Measurements from ENCODE around the gene WASF2.

The WASF2 gene

DNA sequence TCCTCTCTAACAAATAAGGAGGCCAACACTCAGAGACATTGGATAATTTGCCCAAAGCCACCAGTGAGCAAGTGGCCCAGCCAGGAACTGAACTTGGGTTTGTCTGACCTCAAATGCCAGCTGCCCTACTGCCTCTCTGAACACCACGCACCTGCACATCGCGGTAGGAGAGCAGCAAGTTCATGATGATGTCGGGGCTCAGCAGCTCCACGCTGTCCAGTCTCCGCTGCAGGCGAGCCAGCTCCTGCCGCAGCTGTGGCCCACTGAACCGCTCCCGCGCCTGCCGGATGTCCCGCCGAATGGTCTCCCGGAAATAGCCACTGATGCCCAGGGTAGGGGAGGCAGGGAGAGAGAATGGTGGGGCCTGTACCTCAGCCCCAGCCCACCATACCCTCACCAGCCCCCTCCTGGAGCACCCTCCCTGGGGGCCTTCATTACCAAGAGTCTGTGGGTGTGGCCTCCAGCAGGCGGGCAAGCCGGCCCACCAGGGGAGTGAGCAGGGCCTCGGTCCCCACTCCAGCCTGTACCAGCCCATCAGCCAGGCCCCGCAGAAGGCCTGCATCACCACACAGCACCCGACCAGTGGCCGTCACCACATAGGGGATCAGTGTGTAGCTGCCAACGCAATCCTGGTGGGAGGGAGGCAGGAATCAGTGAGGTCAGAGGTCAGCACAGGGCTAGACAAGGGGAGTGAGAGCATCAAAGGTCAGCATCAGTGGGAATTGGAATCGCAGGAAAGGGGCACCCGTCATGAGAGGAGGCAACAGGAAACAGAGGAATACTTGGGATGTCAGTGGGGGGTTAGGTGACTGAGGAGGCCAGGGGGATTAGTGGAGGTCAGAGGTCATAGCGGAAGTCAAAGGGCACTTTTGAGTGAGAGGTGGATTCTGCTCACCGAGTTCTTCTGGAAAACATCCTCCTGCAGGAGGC lies 125.9 kb downstream of the WASF2 start:
- H3K27ac Mint-ChIP-seq: peak overlapping the region; percentile 48

GRCh38 chr1:27361553-27361952 lies 128.4 kb downstream of the WASF2 start:
- H3K4me3 Mint-ChIP-seq: peak overlapping the region; percentile 86
- no peaks in the 10 kb centered on the region for H3K9me3 Mint-ChIP-seq
- ATAC-seq (ENCODE audit: low read depth) (no peak), DNase-seq (ENCODE audit: low spot score in 2 of 2) (no peak)
- no peaks in the 10 kb centered on the region for H3K36me3 Mint-ChIP-seq
- no peaks in the 10 kb centered on the region for H3K27me3 Mint-ChIP-seq
- H3K4me1 Mint-ChIP-seq: peaks cover 40% of the 10 kb centered on the region
- H3K27ac Mint-ChIP-seq: no peak overlapping the region

More for the DNA sequence above, 125.9 kb downstream of the WASF2 start:
- Mint-ChIP-seq H3K4me3 (peak overlapping the region; percentile 12), H3K4me1 (peaks cover 37% of the 10 kb centered on the region), H3K36me3 (no peaks in the 10 kb centered on the region), H3K27me3 (no peaks in the 10 kb centered on the region), H3K9me3 (no peaks in the 10 kb centered on the region)
- DNase-seq (ENCODE audit: low spot score in 2 of 2) (no peak), ATAC-seq (ENCODE audit: low read depth) (no peak)

GRCh38 chr1:27361044-27361402 lies 128.9 kb downstream of the WASF2 start:
- Mint-ChIP-seq H3K27me3 (no peaks in the 10 kb centered on the region), H3K27ac (peak overlapping the region; percentile 84), H3K4me1 (peaks cover 41% of the 10 kb centered on the region), H3K36me3 (no peaks in the 10 kb centered on the region), H3K9me3 (no peaks in the 10 kb centered on the region), H3K4me3 (peak overlapping the region; percentile 86)
- DNase-seq (ENCODE audit: low spot score in 2 of 2) (no peak), ATAC-seq (ENCODE audit: low read depth) (no peak)

GRCh38 chr1:27360159-27361043 lies 129.6 kb downstream of the WASF2 start:
- DNase-seq (ENCODE audit: low spot score in 2 of 2): peak in 1 of 2 donors; percentile 63
- Mint-ChIP-seq H3K27ac (peak overlapping the region; percentile 84), H3K4me3 (peak overlapping the region; percentile 86), H3K27me3 (no peaks in the 10 kb centered on the region), H3K9me3 (no peaks in the 10 kb centered on the region), H3K4me1 (peaks cover 40% of the 10 kb centered on the region), H3K36me3 (no peaks in the 10 kb centered on the region)
- peak; percentile 33 for ATAC-seq (ENCODE audit: low read depth)

DNA sequence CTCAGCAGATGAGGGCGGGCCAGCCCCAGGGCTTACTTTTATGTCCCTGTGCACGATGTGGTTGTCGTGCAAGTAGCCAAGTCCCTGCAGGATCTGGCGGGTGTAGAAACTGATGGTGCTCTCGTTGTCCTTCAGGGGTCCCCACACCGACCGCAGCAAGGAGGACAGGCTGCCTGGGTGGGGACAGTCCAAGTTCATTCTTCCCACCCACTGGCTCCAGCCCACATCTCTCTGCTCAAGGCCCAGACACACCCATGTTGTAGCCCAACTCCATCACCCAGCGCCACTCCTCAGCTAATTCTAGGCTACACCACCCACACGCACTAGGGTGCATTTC lies 130.2 kb downstream of the WASF2 start:
- ATAC-seq (ENCODE audit: low read depth): no peak
- Mint-ChIP-seq H3K27ac (peak overlapping the region; percentile 84), H3K4me1 (peaks cover 36% of the 10 kb centered on the region), H3K4me3 (peak overlapping the region; percentile 86), H3K36me3 (no peaks in the 10 kb centered on the region), H3K27me3 (no peaks in the 10 kb centered on the region), H3K9me3 (no peaks in the 10 kb centered on the region)
- DNase-seq (ENCODE audit: low spot score in 2 of 2): no peak

GRCh38 chr1:27358928-27359313 lies 131.0 kb downstream of the WASF2 start:
- Mint-ChIP-seq H3K27me3 (no peaks in the 10 kb centered on the region), H3K36me3 (no peaks in the 10 kb centered on the region), H3K4me3 (peak overlapping the region; percentile 33), H3K9me3 (no peaks in the 10 kb centered on the region), H3K27ac (no peak overlapping the region), H3K4me1 (peaks cover 29% of the 10 kb centered on the region)
- DNase-seq (ENCODE audit: low spot score in 2 of 2) (no peak), ATAC-seq (ENCODE audit: low read depth) (no peak)

DNA sequence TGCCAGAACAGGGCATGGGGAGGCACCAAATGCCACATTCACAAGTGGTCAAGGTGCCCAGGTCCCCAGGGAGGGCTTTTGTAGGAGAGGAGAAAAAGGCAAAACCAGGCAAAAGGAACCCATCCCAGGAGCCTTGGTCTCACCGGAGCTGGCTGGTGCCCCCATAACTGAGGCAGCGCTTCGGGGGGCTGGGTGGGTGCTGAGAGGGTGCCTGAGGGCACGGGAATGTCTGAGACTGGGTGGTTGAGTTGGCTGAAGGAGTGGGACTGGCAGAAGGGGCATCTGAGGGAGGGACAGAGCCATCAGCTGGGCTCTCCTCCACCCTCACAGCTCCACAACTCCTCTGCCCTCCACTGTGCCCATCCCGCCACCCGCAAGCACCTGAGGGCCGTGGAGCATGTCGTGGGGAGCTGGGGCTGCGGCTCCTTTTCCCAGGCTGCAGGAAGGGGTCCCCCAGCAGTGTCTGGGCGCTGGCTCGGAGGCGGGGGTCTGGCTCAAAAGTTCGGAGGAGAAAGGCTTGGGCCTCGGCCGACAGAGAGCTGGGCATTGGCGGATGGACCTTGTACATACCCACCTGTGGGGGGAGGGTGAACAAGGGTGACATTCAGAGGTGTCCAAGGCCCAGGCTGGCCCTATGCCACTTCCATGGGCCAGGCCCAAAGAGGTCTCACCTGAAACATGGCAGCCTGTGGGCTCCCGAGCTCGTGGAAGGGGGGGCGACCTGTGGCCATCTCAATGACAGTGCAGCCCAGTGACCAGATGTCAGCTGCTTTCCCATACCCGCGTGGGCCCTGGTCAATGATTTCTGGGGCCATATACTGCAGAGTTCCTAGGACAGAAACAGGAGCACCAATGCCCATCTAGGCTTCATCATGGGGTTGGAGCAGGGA lies 131.7 kb downstream of the WASF2 start:
- Mint-ChIP-seq H3K4me3 (peak overlapping the region; percentile 79), H3K4me1 (peaks cover 29% of the 10 kb centered on the region), H3K27me3 (no peaks in the 10 kb centered on the region), H3K36me3 (no peaks in the 10 kb centered on the region), H3K27ac (no peak overlapping the region), H3K9me3 (no peaks in the 10 kb centered on the region)
- DNase-seq (ENCODE audit: low spot score in 2 of 2): no peak
- ATAC-seq (ENCODE audit: low read depth): no peak

GRCh38 chr1:27357281-27358037 lies 132.5 kb downstream of the WASF2 start:
- Mint-ChIP-seq H3K4me3 (peak overlapping the region; percentile 79), H3K36me3 (no peaks in the 10 kb centered on the region), H3K4me1 (peaks cover 29% of the 10 kb centered on the region), H3K27me3 (no peaks in the 10 kb centered on the region), H3K27ac (peak overlapping the region; percentile 41), H3K9me3 (no peaks in the 10 kb centered on the region)
- ATAC-seq (ENCODE audit: low read depth) (peak; percentile 72), DNase-seq (ENCODE audit: low spot score in 2 of 2) (peak; percentile 82 to 83)

DNA sequence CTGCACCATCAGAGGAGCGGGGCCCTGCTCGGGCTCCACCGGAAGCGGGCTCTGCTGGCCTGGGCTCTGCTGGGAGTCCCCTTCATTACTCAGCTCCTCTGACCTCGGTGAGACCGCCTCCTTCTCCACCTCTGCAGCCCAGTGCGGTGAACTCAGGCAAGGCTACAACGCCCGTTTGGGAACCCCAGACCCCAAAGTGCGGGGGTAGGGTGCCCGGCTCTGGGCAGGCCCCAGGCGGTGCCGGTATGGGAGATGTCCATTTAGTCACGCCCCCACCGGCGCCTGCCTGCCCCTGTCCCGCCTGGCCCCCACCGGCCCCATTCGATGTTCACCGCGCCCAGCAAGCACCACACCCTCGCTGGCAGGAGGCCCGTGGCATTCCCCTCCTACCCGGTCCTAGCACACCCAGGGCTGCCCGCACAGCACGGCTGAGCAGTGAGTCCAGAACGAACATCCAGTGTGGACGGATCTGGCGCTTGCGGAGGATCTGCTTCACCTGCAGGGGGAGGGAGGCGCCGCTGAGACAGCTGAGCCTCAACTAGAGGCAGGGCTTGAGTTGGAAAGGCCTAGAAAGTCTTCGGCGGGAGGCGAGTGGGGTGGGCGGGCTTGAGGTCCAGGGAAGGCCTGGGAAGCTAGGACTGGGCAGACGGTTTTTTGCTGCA lies 133.2 kb downstream of the WASF2 start:
- peaks cover 29% of the 10 kb centered on the region for H3K4me1 Mint-ChIP-seq
- no peaks in the 10 kb centered on the region for H3K9me3 Mint-ChIP-seq
- H3K27ac Mint-ChIP-seq: peak overlapping the region; percentile 41
- peak overlapping the region; percentile 79 for H3K4me3 Mint-ChIP-seq
- no peaks in the 10 kb centered on the region for H3K27me3 Mint-ChIP-seq
- no peaks in the 10 kb centered on the region for H3K36me3 Mint-ChIP-seq
- DNase-seq (ENCODE audit: low spot score in 2 of 2) (no peak), ATAC-seq (ENCODE audit: low read depth) (peak; percentile 31)

DNA sequence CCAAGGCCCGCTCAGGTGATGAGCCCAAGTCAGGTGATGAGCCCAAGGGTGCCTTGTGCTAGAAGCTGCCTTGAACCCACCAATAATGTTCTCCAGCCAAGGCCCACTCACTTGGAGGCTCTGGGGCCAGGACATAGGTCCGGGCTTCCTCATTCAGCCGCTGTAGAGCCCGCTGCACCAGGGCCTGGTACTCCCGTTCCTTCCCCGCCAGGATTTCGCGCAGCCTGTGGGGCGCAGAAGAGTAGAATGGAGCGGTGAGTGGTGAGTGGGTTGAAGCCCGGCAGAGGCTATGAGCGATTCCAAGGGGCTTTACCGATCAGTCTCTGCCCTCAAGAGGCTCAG lies 133.7 kb downstream of the WASF2 start:
- Mint-ChIP-seq H3K27me3 (no peaks in the 10 kb centered on the region), H3K27ac (peak overlapping the region; percentile 41), H3K4me3 (peak overlapping the region; percentile 70), H3K36me3 (no peaks in the 10 kb centered on the region), H3K9me3 (no peaks in the 10 kb centered on the region), H3K4me1 (peaks cover 29% of the 10 kb centered on the region)
- DNase-seq (ENCODE audit: low spot score in 2 of 2) (no peak), ATAC-seq (ENCODE audit: low read depth) (no peak)

- H3K27ac Mint-ChIP-seq: no peak overlapping the region
- DNase-seq (ENCODE audit: low spot score in 2 of 2) (no peak), ATAC-seq (ENCODE audit: low read depth) (no peak)
- H3K9me3 Mint-ChIP-seq: no peaks in the 10 kb centered on the region
- no peaks in the 10 kb centered on the region for H3K27me3 Mint-ChIP-seq
- peaks cover 29% of the 10 kb centered on the region for H3K4me1 Mint-ChIP-seq
- peaks cover 1% of the 10 kb centered on the region for H3K36me3 Mint-ChIP-seq
- no peak overlapping the region for H3K4me3 Mint-ChIP-seq
Observed at GRCh38 chr1:27355683-27356082, 134.3 kb downstream of the WASF2 start.

Data from memory B cell (primary cell).